A549 (cell line): Measurements from ENCODE around the gene AMPH. TPM values are rescaled to one million over a fixed set of nuclear protein-coding genes. Genes with fewer than 3 reads are reported as not detected.
"Not testable (repeated sequence)": the region's sequence is repeated elsewhere in the genome, so short reads cannot be mapped to it uniquely, and the experiment has no call there.

ENCODE experiments used
- ATAC-seq, 2 experiments: fragments of 200-7000 bp in 1 of 2; fragments of >200 bp in 1 of 2; cut with Nextera tagmentation in 1 of 2; cut with Tn5 transposase in 1 of 2; 3 replicates each; pipeline versions ENCODE4 v1.8.0 to v1.9.1; 2018 to 2020; ENCODE audit warnings: mild to moderate bottlenecking in 1 of 2, moderate library complexity in 1 of 2
- CTCF ChIA-PET: fragments of 300-600 bp; sonication (Branson Sonifier 250); formaldehyde crosslinking; extraction: SDS; loops from one replicate; lab custom pipeline; 2021; ENCODE audit warnings: antibody characterized with exemption, inconsistent platforms; lab: Yijun Ruan, JAX
- POLR2A ChIA-PET: fragments of 350-600 bp; formaldehyde crosslinking; extraction: SDS; loops from one replicate; lab custom pipeline; 2021; ENCODE audit warnings: antibody characterized with exemption, inconsistent platforms; lab: Yijun Ruan, JAX
- DNase-seq, 2 experiments: peaks; one replicate each; pipeline versions ENCODE4 v3.0.0 to v3.0.0-alpha.2; 2011 to 2016; ENCODE audit warnings: low read depth in 1 of 2, low spot score in 1 of 2
- FAIRE-seq: peaks from 2 replicates; lab custom pipeline; 2011; peaks lifted over from hg19 to GRCh38; lab: Jason Lieb, UNC
- H3K27ac ChIP-seq, 2 experiments: fragments of >200 bp; sonication (Bioruptor Twin); formaldehyde crosslinking; 3 replicates each; pipeline ENCODE4 v1.5.1; 2016 to 2017
- H3K4me1 ChIP-seq: fragments of >200 bp; sonication (Bioruptor Twin); formaldehyde crosslinking; 3 replicates; pipeline ENCODE4 v1.6.1; 2016
- H3K4me2 ChIP-seq: fragments of >200 bp; sonication (Bioruptor Twin); formaldehyde crosslinking; 3 replicates; pipeline ENCODE4 v1.6.1; 2016
- H3K4me3 ChIP-seq: fragments of >200 bp; sonication (Bioruptor Twin); formaldehyde crosslinking; 3 replicates; pipeline ENCODE4 v1.5.1; 2016
- H3K9me3 ChIP-seq: fragments of >200 bp; sonication (Bioruptor Twin); formaldehyde crosslinking; 3 replicates; pipeline ENCODE4 v1.6.1; 2016
- BCL3 ChIP-seq: fragments of >200 bp; sonication (Bioruptor Twin); formaldehyde crosslinking; IDR thresholded peaks from 3 replicates; pipeline ENCODE4 v1.6.1; 2016
- CHD2 ChIP-seq: fragments of 150-350 bp; IDR thresholded peaks from 2 replicates; pipeline ENCODE4 v1.6.1; 2014; ENCODE audit warnings: low read length; ENCODE audit not compliant: partially characterized antibody
- CHD4 ChIP-seq: fragments of 200-600 bp; sonication (generic); IDR thresholded peaks from 2 replicates; pipeline ENCODE4 v1.6.1; 2016; ENCODE audit warnings: antibody characterized with exemption, mild to moderate bottlenecking, borderline replicate concordance
- E2F6 ChIP-seq: IDR thresholded peaks from 2 replicates; pipeline ENCODE4 v1.6.1; 2012; ENCODE audit warnings: low read depth, borderline replicate concordance
- ESRRA ChIP-seq: fragments of 150-350 bp; IDR thresholded peaks from 2 replicates; pipeline ENCODE4 v1.6.1; 2014; ENCODE audit warnings: mild to moderate bottlenecking, low read length, borderline replicate concordance
- FOSB ChIP-seq: fragments of 250-450 bp; sonication (Bioruptor Pico); IDR thresholded peaks from 2 replicates; pipeline ENCODE4 v1.5.0; 2020; ENCODE audit warnings: mild to moderate bottlenecking, moderate library complexity
- GATA3 ChIP-seq: IDR thresholded peaks from 2 replicates; pipeline ENCODE4 v1.6.1; 2012; ENCODE audit warnings: borderline replicate concordance
- JUN ChIP-seq, 2 experiments: fragments of >200 bp; sonication (Bioruptor Twin); formaldehyde crosslinking; IDR thresholded peaks; 2 replicates in 1 of 2; 3 replicates in 1 of 2; pipeline ENCODE4 v1.6.1; 2016 to 2017
- JUNB ChIP-seq: fragments of >200 bp; sonication (Bioruptor Twin); formaldehyde crosslinking; IDR thresholded peaks from 2 replicates; pipeline ENCODE4 v1.6.1; 2016
- KDM5A ChIP-seq: fragments of 200-600 bp; sonication (generic); IDR thresholded peaks from 2 replicates; pipeline ENCODE4 v1.6.1; 2016; ENCODE audit warnings: antibody characterized with exemption, mild to moderate bottlenecking
- MAFK ChIP-seq: fragments of 450-650 bp; IDR thresholded peaks from 2 replicates; pipeline ENCODE4 v1.6.1; 2014; ENCODE audit not compliant: partially characterized antibody
- MYC ChIP-seq: IDR thresholded peaks from 2 replicates; pipeline ENCODE4 v1.6.1; 2012; ENCODE audit warnings: mild to moderate bottlenecking, inconsistent platforms, low read length, improper control_type of control experiment, borderline replicate concordance
- NPAS2 ChIP-seq: fragments of 250-450 bp; sonication (Bioruptor Pico); IDR thresholded peaks from 2 replicates; pipeline ENCODE4 v1.8.0; 2022; ENCODE audit warnings: mild to moderate bottlenecking, moderate library complexity, borderline replicate concordance
- POLR2A ChIP-seq: IDR thresholded peaks from 2 replicates; pipeline ENCODE4 v1.6.1; 2012; ENCODE audit warnings: mild to moderate bottlenecking, low read length
- RAD21 ChIP-seq, 2 experiments: fragments of >200 bp in 1 of 2; sonication (Bioruptor Twin) in 1 of 2; formaldehyde crosslinking in 1 of 2; IDR thresholded peaks in 1 of 2; conservative IDR thresholded peaks in 1 of 2; 2 replicates in 1 of 2; 3 replicates in 1 of 2; pipeline ENCODE4 v1.6.1; 2012 to 2018; ENCODE audit warnings: inconsistent platforms in 1 of 2
- RCOR1 ChIP-seq: fragments of 150-350 bp; IDR thresholded peaks from 2 replicates; pipeline ENCODE4 v1.6.1; 2014; ENCODE audit warnings: antibody characterized with exemption, low read length, low read depth
- SREBF2 ChIP-seq: fragments of 450-650 bp; IDR thresholded peaks from 2 replicates; pipeline ENCODE4 v1.6.1; 2014; ENCODE audit warnings: mild to moderate bottlenecking, moderate library complexity
- TP53 ChIP-seq: fragments of 250-450 bp; sonication (Bioruptor Pico); IDR thresholded peaks from 2 replicates; pipeline ENCODE4 v1.5.0; 2021; ENCODE audit warnings: mild to moderate bottlenecking, moderate library complexity
- ZFP36 ChIP-seq: fragments of 450-650 bp; IDR thresholded peaks from 2 replicates; pipeline ENCODE4 v1.6.1; 2014; ENCODE audit warnings: borderline replicate concordance; ENCODE audit not compliant: partially characterized antibody
- WGBS: methylation state at CpG from one replicate; pipeline ENCODE4 v1.1.6; 2017; ENCODE audit errors: missing lambda C conversion rate; 5-methylcytosine and 5-hydroxymethylcytosine counted together
- polyA plus RNA-seq, 4 experiments: library from polyadenylated mRNA; depleted of rRNA in 3 of 4; stranded (reverse); fragments of >200 nt; fragmentation: RNase III in 1 of 4; extraction: RNeasy Plus Mini Kit Qiagen cat#74134 plus additional on column Dnase treatment in 1 of 4; gene quantifications; 2 replicates in 3 of 4; 3 replicates in 1 of 4; pipeline ENCODE4 v1.2.3, GENCODE V29; 2011 to 2017
- TF ChIP-seq, protein P1 (sequence below): fragments of 200-600 bp; sonication (generic); IDR thresholded peaks from 2 replicates; pipeline ENCODE4 v1.6.1; 2016; ENCODE audit warnings: antibody characterized with exemption, mild to moderate bottlenecking, moderate library complexity
- TF ChIP-seq, protein P2 (sequence below): fragments of >200 bp; sonication (Bioruptor Twin); formaldehyde crosslinking; IDR thresholded peaks from 3 replicates; pipeline ENCODE4 v1.5.1; 2016

Gene AMPH
- polyA plus RNA-seq, 2 of the 4 experiments (the other 2 are of a cell fraction): 0.26 TPM; not detected in 1

- TF ChIP-seq, protein P1, sequence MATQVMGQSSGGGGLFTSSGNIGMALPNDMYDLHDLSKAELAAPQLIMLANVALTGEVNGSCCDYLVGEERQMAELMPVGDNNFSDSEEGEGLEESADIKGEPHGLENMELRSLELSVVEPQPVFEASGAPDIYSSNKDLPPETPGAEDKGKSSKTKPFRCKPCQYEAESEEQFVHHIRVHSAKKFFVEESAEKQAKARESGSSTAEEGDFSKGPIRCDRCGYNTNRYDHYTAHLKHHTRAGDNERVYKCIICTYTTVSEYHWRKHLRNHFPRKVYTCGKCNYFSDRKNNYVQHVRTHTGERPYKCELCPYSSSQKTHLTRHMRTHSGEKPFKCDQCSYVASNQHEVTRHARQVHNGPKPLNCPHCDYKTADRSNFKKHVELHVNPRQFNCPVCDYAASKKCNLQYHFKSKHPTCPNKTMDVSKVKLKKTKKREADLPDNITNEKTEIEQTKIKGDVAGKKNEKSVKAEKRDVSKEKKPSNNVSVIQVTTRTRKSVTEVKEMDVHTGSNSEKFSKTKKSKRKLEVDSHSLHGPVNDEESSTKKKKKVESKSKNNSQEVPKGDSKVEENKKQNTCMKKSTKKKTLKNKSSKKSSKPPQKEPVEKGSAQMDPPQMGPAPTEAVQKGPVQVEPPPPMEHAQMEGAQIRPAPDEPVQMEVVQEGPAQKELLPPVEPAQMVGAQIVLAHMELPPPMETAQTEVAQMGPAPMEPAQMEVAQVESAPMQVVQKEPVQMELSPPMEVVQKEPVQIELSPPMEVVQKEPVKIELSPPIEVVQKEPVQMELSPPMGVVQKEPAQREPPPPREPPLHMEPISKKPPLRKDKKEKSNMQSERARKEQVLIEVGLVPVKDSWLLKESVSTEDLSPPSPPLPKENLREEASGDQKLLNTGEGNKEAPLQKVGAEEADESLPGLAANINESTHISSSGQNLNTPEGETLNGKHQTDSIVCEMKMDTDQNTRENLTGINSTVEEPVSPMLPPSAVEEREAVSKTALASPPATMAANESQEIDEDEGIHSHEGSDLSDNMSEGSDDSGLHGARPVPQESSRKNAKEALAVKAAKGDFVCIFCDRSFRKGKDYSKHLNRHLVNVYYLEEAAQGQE: no peak
- TF ChIP-seq BCL3 (no peak), SREBF2 (no peak), CHD4 (no peak), NPAS2 (no peak)
- TF ChIP-seq, protein P2, sequence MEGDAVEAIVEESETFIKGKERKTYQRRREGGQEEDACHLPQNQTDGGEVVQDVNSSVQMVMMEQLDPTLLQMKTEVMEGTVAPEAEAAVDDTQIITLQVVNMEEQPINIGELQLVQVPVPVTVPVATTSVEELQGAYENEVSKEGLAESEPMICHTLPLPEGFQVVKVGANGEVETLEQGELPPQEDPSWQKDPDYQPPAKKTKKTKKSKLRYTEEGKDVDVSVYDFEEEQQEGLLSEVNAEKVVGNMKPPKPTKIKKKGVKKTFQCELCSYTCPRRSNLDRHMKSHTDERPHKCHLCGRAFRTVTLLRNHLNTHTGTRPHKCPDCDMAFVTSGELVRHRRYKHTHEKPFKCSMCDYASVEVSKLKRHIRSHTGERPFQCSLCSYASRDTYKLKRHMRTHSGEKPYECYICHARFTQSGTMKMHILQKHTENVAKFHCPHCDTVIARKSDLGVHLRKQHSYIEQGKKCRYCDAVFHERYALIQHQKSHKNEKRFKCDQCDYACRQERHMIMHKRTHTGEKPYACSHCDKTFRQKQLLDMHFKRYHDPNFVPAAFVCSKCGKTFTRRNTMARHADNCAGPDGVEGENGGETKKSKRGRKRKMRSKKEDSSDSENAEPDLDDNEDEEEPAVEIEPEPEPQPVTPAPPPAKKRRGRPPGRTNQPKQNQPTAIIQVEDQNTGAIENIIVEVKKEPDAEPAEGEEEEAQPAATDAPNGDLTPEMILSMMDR: no peak
- TF ChIP-seq, all 56 proteins: peak for 0
Observed at GRCh38 chr7:38574086-38574485, 57.1 kb downstream of the AMPH start (continued).

DNA sequence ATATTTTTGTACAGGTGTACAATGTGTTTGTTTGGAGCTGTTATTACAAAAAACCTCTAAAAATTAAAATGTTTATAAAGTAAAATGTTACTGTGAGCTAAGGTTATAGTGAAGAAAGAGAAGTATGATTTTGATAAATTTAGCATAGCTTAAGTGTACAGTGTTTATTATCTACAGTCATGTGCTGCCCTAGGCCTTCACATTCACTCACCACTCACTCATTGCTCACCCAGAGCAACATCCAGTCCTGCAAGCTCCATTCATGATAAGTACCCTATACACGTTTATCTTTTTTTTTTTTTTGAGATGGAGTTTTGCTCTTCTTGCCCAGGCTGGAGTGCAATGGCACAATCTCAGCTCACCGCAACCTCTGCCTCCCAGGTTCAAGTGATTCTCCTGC is 59.6 kb downstream of the AMPH start:
- H3K4me3 ChIP-seq, CTCF ChIA-PET, H3K4me1 ChIP-seq, H3K27ac ChIP-seq, H3K9me3 ChIP-seq, POLR2A ChIA-PET, DNase-seq, H3K4me2 ChIP-seq, ATAC-seq, FAIRE-seq: not testable (repeated sequence)
- WGBS: 50% methylated on average over 2 of the region's 2 CpGs

GRCh38 chr7:38568497-38568896 is 62.7 kb downstream of the AMPH start:
- no peak overlapping the region for H3K27ac ChIP-seq
- FAIRE-seq (no peak), ATAC-seq (no peak), DNase-seq (no peak)
- POLR2A ChIA-PET: no interaction called here
- no peaks in the 10 kb centered on the region for H3K9me3 ChIP-seq
- no peak overlapping the region for H3K4me3 ChIP-seq
- TF ChIP-seq E2F6: no peak
- no peak overlapping the region for H3K4me2 ChIP-seq
- no peaks in the 10 kb centered on the region for H3K4me1 ChIP-seq
- 27% methylated on average over 2 of the region's 2 CpGs for WGBS
- CTCF ChIA-PET: no interaction called here

DNA sequence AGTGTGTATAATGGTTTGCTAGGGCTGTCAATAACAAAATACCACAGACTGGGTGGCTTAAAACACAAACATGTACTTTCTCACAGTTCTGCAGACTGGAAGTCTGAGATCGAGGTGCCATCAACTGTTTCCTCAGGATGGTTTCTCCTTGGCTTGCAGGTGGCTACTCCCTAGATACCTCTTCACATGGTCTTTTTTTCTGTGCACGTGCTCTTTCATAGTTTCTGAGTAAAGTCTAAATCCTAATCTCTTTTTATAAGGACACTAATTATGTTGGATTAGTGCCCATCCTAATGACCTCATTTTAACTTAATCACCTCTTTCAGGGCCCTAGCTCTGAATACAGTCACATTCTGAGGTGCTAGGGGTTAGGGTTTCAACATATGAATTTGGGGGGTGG is 65.9 kb downstream of the AMPH start:
- CTCF ChIA-PET: no interaction called here
- TF ChIP-seq TP53 (no peak), RAD21 (conservative IDR thresholded peaks at IDR 0.05 in 1 of 2, IDR thresholded peaks at IDR 0.05 in 1 of 2) (no peak), GATA3 (no peak), RCOR1 (no peak), JUN (IDR thresholded peaks at IDR 0.05) (no peak), CHD4 (no peak), E2F6 (no peak), KDM5A (no peak), ESRRA (no peak), CHD2 (no peak), MAFK (no peak), POLR2A (no peak), MYC (no peak), JUNB (no peak), FOSB (CRISPR knock-in tag) (no peak), ZFP36 (no peak)
- FAIRE-seq: no peak
- H3K4me1 ChIP-seq: no peaks in the 10 kb centered on the region
- H3K27ac ChIP-seq: no peak overlapping the region
- no peaks in the 10 kb centered on the region for H3K9me3 ChIP-seq
- no peak overlapping the region for H3K4me3 ChIP-seq
- no peak overlapping the region for H3K4me2 ChIP-seq
- DNase-seq: no peak
- no peak for ATAC-seq
- 2% methylated on average over 2 of the region's 2 CpGs for WGBS
- POLR2A ChIA-PET: no interaction called here
